Activated T-cell treated with anti-CD3 and anti-CD28 coated beads, Interleukin-2, amount 50 U/mL, for 24 hours (primary cell): ENCODE measurements around the gene TMEM250.

Source experiments
- DNase-seq: peaks from one replicate; pipeline ENCODE4 v3.0.0-alpha.2; 2020
- H3K27ac Mint-ChIP-seq: 2 replicates; pipeline ENCODE4 v1.8.0; 2020; ENCODE audit warnings: mild to moderate bottlenecking, mixed read lengths
- H3K27me3 Mint-ChIP-seq: 2 replicates; pipeline ENCODE4 v1.8.0; 2020; ENCODE audit warnings: mixed read lengths
- H3K36me3 Mint-ChIP-seq: 2 replicates; pipeline ENCODE4 v1.8.0; 2020; ENCODE audit warnings: low read depth, mixed read lengths
- H3K4me1 Mint-ChIP-seq: 2 replicates; pipeline ENCODE4 v1.8.0; 2020; ENCODE audit warnings: low read depth, mixed read lengths
- H3K4me3 Mint-ChIP-seq: 2 replicates; pipeline ENCODE4 v1.8.0; 2020; ENCODE audit warnings: mild to moderate bottlenecking, moderate library complexity, mixed read lengths
- H3K9me3 Mint-ChIP-seq: 2 replicates; pipeline ENCODE4 v1.8.0; 2020; ENCODE audit warnings: mixed read lengths

The TMEM250 gene

DNA sequence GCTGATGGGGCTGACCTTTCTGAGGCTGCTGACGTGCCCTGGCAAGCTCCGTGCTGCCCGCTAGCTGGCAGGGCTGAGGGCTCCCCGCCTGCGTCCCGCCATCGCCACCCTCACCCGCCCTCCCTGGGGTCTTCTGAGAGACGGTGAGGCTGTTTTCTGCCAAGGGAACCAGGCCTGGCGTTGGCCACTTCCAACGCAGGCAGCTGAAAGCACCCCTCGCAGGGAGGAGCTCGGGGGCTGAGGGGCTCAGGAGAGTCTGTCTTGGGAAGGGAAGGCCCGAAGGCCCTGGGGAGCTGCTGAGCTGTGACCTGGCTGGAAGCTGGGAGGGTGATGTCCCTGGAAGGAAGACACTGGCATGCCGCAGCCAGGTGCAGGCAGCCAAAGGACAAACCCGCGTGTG, 9.8 kb upstream of the TMEM250 start:
- DNase-seq: no peak
- Mint-ChIP-seq H3K9me3 (no peaks in the 10 kb centered on the region), H3K27me3 (peaks cover 30% of the 10 kb centered on the region), H3K4me1 (peaks cover under 1% of the 10 kb centered on the region), H3K27ac (no peak overlapping the region), H3K4me3 (no peak overlapping the region), H3K36me3 (no peaks in the 10 kb centered on the region)

DNA sequence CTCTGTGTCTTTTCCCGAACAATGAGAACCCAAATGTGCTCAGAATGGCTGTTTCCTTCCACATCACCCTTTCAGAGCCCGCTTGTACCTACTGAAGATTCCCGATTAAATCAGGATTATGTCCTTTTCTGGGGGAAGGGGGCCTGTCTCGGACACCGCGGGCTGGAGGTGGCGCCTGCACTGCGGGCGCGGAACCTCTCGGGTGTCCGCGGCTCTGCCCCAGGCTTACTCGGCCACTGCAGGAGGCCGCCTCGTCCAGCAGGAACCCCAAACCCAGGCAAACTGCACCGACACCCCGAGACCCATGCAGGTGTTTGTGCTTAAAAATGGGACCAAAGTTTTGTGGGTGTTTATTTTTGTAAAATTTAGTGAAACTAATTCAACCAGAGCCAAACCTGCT, 8.6 kb upstream of the TMEM250 start:
- peaks cover 27% of the 10 kb centered on the region for H3K27me3 Mint-ChIP-seq
- peaks cover 2% of the 10 kb centered on the region for H3K4me1 Mint-ChIP-seq
- no peak for DNase-seq
- H3K27ac Mint-ChIP-seq: no peak overlapping the region
- no peaks in the 10 kb centered on the region for H3K36me3 Mint-ChIP-seq
- no peak overlapping the region for H3K4me3 Mint-ChIP-seq
- no peaks in the 10 kb centered on the region for H3K9me3 Mint-ChIP-seq

DNA sequence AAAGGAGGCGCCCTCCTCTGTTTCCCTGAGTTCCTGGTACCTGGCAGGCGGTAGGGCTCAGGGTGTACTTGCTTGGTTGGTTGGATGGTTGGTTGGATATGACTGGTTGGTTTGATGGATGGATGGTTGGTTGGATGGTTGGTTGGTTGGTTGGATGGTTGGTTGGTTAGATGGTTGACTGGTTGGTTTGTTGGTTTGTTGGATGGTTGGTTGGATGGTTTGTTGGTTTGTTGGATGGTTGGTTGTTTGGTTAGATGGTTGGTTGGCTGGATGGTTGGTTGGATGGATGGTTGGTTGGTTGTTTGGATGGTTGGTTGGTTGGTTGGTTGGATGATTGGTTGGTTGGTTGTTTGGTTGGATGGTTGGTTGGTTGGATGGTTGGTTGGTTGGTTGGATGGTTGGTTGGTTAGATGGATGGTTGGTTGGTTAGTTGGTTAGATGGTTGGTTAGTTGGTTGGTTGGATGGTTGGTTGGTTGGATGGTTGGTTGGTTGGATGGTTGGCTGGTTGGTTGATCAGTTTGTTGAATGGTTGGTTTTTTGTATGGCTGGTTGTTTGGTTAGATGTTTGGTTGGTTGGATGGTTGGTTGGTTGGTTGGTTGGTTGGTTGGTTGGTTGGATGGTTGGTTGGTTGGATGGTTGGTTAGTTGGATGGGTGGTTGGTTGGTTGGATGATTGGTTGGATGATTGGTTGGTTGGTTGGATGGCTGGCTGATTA, 6.5 kb upstream of the TMEM250 start:
- Mint-ChIP-seq H3K36me3 (no peaks in the 10 kb centered on the region), H3K4me1 (peaks cover 2% of the 10 kb centered on the region), H3K9me3 (no peaks in the 10 kb centered on the region), H3K27ac (no peak overlapping the region), H3K27me3 (peaks cover 10% of the 10 kb centered on the region), H3K4me3 (no peak overlapping the region)
- DNase-seq: no peak

DNA sequence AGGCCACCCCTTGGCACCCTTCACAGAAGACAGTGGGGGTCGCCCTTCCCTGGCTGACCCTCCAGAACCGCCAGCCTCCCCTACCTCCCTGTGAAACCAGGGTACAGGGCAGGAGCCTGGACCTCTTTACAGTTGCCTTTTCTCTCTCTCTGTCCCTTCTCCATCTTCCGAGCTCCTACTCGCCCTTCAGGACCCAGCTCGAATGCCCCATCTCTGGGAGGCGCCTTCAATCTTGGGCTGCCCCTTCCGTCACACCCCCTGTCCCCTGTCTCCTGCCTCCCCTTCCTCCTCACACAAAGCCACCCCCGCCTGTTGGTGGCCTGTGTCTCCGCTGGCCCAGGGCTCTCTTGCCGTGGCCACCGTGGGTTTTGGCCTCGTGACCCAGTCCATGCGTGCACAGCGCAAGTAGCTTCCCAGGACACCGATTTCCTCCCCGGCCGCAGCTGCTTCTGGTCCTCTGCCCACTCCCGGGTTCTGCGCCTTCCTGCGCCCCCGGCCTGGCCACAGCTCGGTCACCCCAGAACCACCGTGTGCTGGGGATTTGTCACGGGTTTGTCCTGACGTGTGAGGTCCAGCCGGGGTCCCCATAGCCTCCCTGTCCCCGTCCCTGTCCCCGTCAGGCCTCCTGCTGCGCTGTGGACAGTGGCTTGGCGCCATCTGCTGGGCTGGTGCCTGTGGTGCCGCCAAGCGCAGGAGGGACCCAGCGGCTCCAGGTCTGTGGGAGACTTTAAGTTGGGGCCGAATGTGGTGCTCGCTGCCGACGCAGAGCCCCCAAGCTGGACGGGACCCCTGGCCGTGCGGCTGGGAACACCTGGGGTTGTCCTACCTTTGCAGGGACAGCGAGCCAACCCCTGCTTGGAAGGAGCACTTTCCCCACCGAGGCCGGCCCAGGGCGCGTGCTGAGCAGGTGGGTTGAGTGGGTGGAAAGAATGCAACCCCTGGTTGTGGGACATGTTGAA, 4.0 kb upstream of the TMEM250 start:
- H3K27me3 Mint-ChIP-seq: peaks cover 2% of the 10 kb centered on the region
- peaks cover 7% of the 10 kb centered on the region for H3K4me1 Mint-ChIP-seq
- DNase-seq: peak; percentile 89
- peaks cover under 1% of the 10 kb centered on the region for H3K36me3 Mint-ChIP-seq
- no peak overlapping the region for H3K27ac Mint-ChIP-seq
- H3K9me3 Mint-ChIP-seq: no peaks in the 10 kb centered on the region
- H3K4me3 Mint-ChIP-seq: no peak overlapping the region

GRCh38 chr9:136121801-136122200, 3.1 kb upstream of the TMEM250 start:
- H3K27me3 Mint-ChIP-seq: no peaks in the 10 kb centered on the region
- no peak overlapping the region for H3K4me3 Mint-ChIP-seq
- H3K4me1 Mint-ChIP-seq: peaks cover 11% of the 10 kb centered on the region
- no peak for DNase-seq
- H3K36me3 Mint-ChIP-seq: peaks cover 3% of the 10 kb centered on the region
- no peak overlapping the region for H3K27ac Mint-ChIP-seq
- no peaks in the 10 kb centered on the region for H3K9me3 Mint-ChIP-seq

GRCh38 chr9:136120438-136120844, 1.8 kb upstream of the TMEM250 start:
- DNase-seq: no peak
- Mint-ChIP-seq H3K27me3 (no peaks in the 10 kb centered on the region), H3K9me3 (no peaks in the 10 kb centered on the region), H3K4me3 (peak overlapping the region; percentile 80), H3K4me1 (peaks cover 16% of the 10 kb centered on the region), H3K36me3 (peaks cover 11% of the 10 kb centered on the region), H3K27ac (peak overlapping the region; percentile 50)

DNA sequence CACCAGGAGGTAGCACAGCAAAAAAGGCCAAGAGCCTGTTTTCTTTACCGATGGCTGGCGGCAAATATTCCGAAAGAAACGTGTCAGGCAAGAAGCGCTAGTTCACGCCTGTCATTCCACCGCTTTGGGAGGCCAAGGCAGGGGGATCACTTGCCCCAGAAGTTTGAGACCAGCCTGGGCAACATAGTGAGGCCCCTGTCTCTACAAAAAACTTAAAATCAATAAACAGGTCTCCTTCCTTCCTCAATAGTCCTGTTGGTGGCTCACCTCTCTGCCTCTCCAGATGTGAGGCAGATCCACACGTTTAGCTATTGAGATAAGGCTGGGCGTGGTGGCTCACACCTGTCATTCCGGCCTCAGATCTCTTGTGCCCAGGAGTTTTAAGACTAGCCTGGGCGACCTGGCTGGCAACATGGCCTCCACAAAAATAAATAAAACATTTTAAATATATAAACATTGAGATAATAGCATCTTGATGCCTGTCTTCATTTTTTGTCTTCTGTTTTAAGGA, 1.3 kb upstream of the TMEM250 start:
- Mint-ChIP-seq H3K4me1 (peaks cover 21% of the 10 kb centered on the region), H3K4me3 (peak overlapping the region; percentile 80), H3K27me3 (no peaks in the 10 kb centered on the region), H3K36me3 (peaks cover 16% of the 10 kb centered on the region), H3K27ac (peak overlapping the region; percentile 88), H3K9me3 (no peaks in the 10 kb centered on the region)
- no peak for DNase-seq

DNA sequence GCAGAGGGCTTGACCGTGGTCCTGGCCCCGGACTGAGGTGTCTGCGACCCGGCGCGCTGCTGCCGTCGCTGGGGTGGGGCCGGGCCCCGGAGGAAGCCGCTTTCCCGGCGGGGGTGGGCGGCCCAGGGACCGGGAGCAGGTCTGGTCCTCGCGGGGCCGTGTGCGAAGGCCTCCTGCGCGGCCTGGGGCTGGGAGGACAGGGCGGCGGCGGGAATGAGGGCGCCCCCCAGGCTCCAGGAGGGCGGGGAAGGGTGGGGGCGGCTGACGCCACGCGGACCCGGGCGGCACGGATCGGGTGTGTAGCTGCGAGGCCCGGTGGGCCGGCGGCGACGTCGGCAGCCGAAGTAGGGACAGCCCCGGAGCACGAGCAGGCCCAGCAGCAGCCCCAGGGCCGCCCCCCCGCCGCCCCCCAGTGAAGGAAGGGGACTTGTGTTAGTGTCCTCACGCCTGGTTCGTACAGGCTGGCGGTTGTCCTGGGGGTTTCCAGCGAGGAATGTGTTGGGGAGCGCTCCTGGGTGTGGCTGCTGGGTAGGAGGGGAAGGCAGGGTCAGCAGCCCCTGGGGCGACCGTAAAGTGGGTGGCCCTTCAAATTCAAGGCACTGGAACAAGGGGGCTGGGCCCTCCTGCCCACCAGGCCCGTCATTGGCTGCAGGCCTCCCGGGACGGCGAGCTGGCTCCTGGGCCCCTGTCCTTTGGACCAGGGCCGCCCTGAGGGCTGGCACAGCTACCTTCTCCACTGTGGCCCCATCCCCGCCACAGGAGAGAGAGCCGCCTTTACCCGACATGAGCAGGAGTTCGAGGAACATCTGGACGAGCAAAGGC, 597 bp upstream of the TMEM250 start:
- H3K36me3 Mint-ChIP-seq: peaks cover 23% of the 10 kb centered on the region
- peak overlapping the region; percentile 80 for H3K4me3 Mint-ChIP-seq
- H3K27me3 Mint-ChIP-seq: no peaks in the 10 kb centered on the region
- no peaks in the 10 kb centered on the region for H3K9me3 Mint-ChIP-seq
- peak overlapping the region; percentile 88 for H3K27ac Mint-ChIP-seq
- DNase-seq: no peak
- H3K4me1 Mint-ChIP-seq: peaks cover 27% of the 10 kb centered on the region

DNA sequence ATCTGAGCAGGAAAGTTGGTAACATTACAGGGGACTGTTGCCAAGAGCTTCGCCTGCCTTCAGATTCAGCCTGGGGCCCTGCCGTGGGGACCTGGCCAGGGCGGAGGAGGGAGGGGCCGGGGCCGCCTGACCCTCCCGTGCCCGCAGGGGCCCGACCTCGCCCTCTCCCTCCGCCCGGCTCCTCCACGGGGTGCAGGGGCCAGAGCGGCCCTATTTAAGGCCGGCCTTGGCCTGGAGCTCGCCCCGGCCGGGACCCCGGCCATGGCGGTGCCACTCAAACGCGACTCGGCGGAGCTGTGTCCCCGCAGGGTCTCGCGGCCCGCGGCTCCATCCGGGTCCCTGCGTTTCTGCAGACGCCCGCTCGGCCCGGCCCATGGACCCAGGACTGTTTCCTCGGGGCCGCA, 757 bp downstream of the TMEM250 start:
- Mint-ChIP-seq H3K4me1 (peaks cover 41% of the 10 kb centered on the region), H3K27me3 (no peaks in the 10 kb centered on the region), H3K9me3 (no peaks in the 10 kb centered on the region)

GRCh38 chr9:136117291-136117915, 1.3 kb downstream of the TMEM250 start:
- H3K9me3 Mint-ChIP-seq: no peaks in the 10 kb centered on the region

More for the DNA sequence above, 757 bp downstream of the TMEM250 start:
- H3K4me3 Mint-ChIP-seq: peak overlapping the region; percentile 86
- no peak for DNase-seq
- peak overlapping the region; percentile 90 for H3K27ac Mint-ChIP-seq
- H3K36me3 Mint-ChIP-seq: peaks cover 31% of the 10 kb centered on the region

GRCh38 chr9:136116360-136117098, 2.1 kb downstream of the TMEM250 start:
- Mint-ChIP-seq H3K27me3 (no peaks in the 10 kb centered on the region), H3K4me1 (peaks cover 52% of the 10 kb centered on the region), H3K27ac (peak overlapping the region; percentile 22), H3K36me3 (peaks cover 35% of the 10 kb centered on the region), H3K9me3 (no peaks in the 10 kb centered on the region), H3K4me3 (peak overlapping the region; percentile 86)
- DNase-seq: no peak

More at GRCh38 chr9:136117291-136117915, 1.3 kb downstream of the TMEM250 start:
- Mint-ChIP-seq H3K27me3 (no peaks in the 10 kb centered on the region), H3K27ac (peak overlapping the region; percentile 90), H3K36me3 (peaks cover 31% of the 10 kb centered on the region), H3K4me3 (peak overlapping the region; percentile 86), H3K4me1 (peaks cover 44% of the 10 kb centered on the region)
- DNase-seq: peak; percentile 56

- no peaks in the 10 kb centered on the region for H3K9me3 Mint-ChIP-seq
- peaks cover 35% of the 10 kb centered on the region for H3K36me3 Mint-ChIP-seq
- no peak overlapping the region for H3K27ac Mint-ChIP-seq
- peaks cover 58% of the 10 kb centered on the region for H3K4me1 Mint-ChIP-seq
- DNase-seq: no peak
- H3K4me3 Mint-ChIP-seq: peak overlapping the region; percentile 44
- no peaks in the 10 kb centered on the region for H3K27me3 Mint-ChIP-seq
Measured at GRCh38 chr9:136115641-136116359, 2.9 kb downstream of the TMEM250 start.

DNA sequence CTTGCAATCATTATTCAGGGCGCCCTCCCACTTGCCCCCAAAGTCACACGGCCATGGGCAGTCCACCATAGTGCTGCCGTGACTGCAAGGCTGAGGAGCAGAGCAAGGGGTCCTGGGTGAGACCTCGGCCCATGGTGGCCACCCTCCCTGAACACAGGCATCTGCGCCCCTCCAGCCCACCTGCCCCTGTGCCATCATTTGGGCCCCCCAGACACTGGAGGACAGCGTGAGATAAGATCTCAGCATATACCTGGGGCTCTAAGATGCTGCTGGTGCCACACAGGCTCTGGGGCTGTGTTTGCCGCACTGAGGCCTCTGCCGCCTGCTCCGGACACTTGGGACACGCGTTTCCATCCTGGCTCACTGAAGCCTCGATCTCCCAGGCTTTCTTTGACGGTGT, 3.5 kb downstream of the TMEM250 start:
- DNase-seq: no peak
- Mint-ChIP-seq H3K9me3 (no peaks in the 10 kb centered on the region), H3K4me3 (no peak overlapping the region), H3K36me3 (peaks cover 35% of the 10 kb centered on the region), H3K4me1 (peaks cover 64% of the 10 kb centered on the region), H3K27me3 (no peaks in the 10 kb centered on the region), H3K27ac (peak overlapping the region; percentile 96)
